Fibroblast of the conjunctiva (primary cell): ENCODE data around the gene ATM.

Experiments
- DNase-seq: peaks from one replicate; pipeline ENCODE4 v3.0.0-alpha.2; 2010; ENCODE audit warnings: low read depth

The ATM gene

DNA sequence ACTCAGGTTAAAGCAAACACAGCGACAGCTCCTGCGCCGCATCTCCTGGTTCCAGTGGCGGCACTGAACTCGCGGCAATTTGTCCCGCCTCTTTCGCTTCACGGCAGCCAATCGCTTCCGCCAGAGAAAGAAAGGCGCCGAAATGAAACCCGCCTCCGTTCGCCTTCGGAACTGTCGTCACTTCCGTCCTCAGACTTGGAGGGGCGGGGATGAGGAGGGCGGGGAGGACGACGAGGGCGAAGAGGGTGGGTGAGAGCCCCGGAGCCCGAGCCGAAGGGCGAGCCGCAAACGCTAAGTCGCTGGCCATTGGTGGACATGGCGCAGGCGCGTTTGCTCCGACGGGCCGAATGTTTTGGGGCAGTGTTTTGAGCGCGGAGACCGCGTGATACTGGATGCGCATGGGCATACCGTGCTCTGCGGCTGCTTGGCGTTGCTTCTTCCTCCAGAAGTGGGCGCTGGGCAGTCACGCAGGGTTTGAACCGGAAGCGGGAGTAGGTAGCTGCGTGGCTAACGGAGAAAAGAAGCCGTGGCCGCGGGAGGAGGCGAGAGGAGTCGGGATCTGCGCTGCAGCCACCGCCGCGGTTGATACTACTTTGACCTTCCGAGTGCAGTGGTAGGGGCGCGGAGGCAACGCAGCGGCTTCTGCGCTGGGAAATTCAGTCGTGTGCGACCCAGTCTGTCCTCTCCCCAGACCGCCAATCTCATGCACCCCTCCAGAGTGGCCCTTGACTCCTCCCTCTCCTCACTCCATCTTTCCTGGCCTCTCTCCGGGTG is at the start of gene ATM, which contains the start of gene NPAT:
Gene ATM (plus strand): TSS at position 494 of the 774 bp plus-strand sequence. CDS start 4,558 bp downstream, outside the sequence.
Gene NPAT (minus strand): TSS at position 65 of the 774 bp plus-strand sequence. CDS start 102 bp downstream, outside the sequence.
- DNase-seq, result peak; percentile 98

DNA sequence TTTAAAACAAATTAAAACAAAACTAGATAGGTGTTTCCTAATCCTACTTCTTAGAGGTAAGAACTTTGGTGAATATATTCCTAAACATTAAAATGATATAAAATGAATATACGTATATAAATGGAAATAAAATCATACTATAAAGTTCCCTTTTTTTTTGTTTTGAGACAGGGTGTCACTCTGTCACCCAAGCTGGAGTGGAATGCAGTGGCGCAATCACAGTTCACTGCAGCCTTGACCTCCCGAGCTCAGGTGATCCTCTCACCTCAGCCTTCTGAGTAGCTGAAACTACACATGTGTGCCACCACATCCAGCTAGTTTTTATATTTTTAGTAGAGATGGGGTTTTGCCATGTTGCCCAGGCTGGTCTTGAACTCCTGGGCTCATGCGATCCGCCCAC is 45.3 kb upstream of the ATM start:
- DNase-seq, result no peak

DNA sequence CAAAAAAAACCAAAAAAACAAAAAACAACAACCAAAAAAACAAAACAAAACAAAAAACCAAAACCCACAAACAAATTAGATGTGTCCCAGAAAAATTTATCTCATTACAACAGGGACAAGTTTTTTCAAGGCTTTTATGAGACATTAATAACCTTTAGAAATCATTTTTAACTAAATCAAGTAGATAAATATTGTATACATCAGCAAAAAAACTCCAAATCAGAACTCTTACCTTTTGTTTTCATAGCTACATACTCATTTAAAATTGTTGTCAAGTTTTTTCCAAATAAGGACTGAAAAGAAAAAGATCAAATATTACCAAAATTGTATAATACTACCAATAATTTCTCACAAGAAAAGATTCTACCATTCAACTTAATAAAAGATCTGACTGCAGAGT is 29.1 kb upstream of the ATM start:
- no peak for DNase-seq

DNA sequence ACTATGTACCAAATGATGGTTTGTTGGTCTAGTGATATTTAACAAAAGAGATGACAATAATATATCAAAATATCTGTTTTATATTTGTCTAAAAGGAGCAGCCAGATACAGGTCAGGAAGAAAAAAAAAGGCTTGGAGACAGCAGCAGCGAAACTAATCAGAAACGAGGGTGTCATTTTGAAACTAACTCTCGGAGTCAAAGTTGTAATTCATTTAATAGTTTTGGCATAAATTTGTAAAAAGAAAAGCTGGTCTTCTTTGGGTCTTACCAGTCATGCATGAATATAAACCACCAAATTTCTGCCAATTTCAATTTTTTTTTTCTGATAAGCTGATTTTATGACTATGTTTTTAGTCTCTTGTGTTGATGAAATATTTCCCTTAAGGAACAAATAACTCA is 26.0 kb upstream of the ATM start:
- no peak for DNase-seq

DNA sequence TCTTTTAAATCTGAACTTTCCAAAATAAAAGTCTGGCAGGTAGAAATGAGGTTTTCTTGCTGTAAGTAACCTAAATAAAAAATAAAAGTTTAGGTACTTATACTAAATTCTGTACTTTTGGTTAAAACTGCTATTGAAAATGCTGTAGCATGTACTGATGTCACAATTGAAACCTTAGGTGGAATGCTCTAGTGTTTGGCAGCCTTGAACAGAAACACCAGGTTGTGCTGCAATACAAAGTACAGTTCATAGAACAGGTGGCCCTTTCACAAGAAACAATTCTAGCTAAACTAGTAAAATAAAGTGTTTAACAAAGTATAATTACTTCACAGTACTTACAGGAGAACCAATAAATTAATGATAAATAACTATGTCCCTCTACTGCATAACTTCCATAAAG is 25.5 kb upstream of the ATM start:
- DNase-seq, result no peak

GRCh38 chr11:108198833-108199232 is 24.0 kb upstream of the ATM start:
- DNase-seq, result no peak

- DNase-seq, result peak; percentile 21
These were observed 23.2 kb upstream of the ATM start for GRCh38 chr11:108199446-108200321.

- DNase-seq, result no peak
These were observed 19.8 kb upstream of the ATM start for GRCh38 chr11:108203075-108203474.

- DNase-seq, result no peak
These were observed 18.5 kb upstream of the ATM start for GRCh38 chr11:108204376-108204775.

GRCh38 chr11:108204929-108205499 is 17.9 kb upstream of the ATM start:
- no peak for DNase-seq

- no peak for DNase-seq
These were observed 16.7 kb upstream of the ATM start for GRCh38 chr11:108206171-108206570.

DNA sequence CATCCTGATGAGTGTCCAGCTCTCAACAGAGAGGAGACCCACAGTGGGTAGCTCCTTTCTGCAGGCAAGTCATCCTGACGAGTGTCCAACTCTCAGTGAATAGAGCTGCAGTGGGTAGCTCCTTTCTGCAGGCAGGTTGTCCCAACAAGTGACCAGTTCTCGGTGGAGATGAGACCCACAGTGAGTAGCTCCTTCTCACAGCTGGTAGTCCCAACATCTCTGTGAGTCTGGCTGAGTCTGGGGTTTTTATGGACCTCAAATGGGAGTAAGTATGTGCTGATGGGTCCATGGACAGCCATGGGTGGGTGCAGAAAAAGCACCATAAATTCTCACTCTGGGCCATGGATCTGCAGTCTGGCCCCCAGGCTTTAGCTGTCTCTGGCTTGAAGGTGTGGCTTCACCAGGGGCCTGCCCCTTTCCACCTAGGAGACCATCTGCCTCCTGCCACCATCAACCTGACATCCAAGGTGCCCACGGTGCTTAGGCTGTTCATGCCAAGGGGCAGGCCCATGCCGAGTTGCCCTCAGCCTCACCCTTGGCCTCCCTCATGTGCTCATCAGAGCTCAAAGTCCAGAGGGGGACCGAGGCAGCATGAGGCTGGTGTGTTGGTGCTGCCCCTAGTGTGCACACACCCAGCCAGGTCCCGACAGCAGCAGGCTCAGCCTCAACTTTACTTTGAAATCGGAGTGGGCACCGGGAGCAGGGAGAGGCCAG is 15.7 kb upstream of the ATM start:
- no peak for DNase-seq

GRCh38 chr11:108207683-108208060 is 15.2 kb upstream of the ATM start:
- DNase-seq, result no peak

- DNase-seq, result no peak
These were observed 12.4 kb upstream of the ATM start for GRCh38 chr11:108210441-108210840.

DNA sequence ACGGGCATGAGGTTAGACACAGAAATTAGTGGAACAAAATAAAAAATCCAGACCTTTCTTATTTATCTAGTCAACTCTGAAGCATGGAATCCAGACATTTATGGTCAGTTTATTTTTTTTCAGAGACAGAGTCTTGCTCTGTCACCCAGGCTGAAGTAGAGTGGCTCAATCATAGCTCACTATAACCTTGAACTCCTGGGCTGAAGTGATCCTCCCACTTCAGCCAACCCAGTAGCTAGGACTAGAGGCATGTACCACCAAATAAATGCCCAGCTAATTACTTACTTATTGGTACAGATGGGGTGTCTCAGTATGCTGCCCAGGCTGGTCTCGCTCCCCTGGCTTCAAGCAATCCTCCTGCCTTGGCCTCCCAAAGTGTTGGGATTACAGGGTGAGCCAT is 9.1 kb upstream of the ATM start:
- no peak for DNase-seq

DNA sequence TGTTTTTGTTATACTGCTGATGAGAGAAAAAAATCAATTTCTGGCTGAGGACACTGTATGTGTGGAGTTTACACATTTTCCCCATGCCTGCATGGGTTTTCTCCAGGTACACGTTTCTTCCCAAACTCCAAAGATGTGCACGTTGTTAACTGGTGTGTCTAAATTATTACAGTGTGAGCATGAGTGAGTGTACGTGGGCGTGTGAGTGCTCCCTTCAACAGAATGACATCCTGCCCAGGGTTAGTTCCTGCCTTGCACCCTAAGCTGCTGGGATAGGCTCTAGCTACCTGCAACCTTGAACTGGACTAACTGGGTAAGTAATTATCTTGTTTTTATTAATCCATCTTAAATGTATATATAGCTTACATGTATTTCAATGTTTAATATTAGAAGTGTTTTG is 5.9 kb upstream of the ATM start:
- no peak for DNase-seq

GRCh38 chr11:108218455-108218854 is 4.4 kb upstream of the ATM start:
- DNase-seq, result no peak

DNA sequence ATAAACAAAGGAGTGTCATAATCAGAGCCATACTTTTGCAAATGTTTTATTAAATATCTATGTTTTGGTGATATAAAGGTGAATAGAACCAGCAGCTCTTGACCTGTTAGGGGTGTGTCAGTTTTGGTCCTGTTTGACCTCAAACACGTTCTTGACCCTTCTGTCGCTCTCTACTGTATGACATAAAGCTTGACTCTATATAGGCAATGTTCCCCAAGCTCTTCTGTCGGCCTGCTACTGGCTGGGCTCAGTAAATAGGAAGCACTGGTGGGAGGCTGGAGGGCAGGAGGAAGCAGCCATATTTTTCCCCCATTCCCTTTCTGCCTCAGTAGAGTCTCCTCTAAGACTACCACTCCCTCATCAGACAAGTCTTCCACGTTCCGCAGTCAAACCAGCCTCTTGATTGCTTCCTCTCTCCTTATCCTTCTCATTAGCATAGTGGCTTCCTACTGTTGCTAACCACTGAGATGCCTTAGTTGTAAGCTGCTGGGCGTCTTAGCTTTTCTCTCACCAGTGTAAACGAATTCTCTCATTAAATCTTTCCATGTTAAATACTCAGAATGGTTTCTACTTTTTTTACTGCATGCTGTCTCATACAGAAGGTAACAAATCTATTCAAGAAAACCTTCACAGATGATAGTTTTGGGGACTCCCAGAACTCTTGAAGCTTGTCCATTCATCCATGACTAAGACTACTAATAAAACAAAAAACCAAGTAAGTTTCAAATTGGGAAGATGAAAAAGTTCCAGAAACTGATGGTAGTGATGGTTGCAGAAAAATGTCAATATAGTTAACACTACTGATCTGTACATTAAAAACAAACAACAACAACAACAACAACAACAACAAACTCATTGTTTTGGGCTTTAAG is 3.7 kb upstream of the ATM start:
- DNase-seq, result no peak

GRCh38 chr11:108220721-108221336 is 2.0 kb upstream of the ATM start:
- DNase-seq, result no peak

DNA sequence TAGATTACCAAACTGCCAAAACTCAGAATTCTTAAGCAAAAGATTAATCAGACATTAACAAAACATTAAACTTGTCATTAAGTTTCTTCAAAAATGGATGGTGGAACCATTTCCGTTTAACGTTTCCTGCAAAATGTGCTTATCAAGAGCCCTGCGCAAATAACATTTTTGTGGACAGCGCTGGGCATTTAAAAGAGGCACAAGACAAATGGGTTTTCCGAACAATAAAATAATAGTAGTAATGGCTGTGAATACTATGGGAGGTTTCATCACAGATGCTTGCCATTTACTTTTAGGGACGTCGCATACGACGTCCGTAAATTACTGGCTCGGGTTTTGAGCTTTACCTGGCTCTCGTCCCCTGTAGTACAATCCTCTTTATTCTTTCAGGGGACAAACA is 1.5 kb upstream of the ATM start:
- no peak for DNase-seq
